Measurements from ENCODE around the gene TMEM43.

DNA sequence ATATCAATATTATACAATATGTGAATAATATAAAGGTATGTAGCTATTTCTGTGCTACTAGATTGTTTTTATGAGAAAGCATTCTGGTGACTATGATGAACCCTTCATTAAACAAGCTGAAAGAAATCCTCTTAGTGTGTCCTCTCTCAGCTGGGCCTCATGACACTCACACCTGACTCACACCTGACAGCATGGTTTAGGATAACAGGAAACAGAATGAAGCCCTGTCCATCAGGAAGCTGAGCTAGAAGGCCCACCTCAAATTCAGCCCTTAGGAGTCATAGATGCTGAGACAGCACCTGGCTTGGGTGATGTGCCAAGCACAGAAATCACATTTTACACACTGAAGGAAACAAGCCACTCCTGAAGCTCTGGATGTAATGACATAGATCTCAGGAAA lies 31.0 kb upstream of the TMEM43 start:
- TF ChIP-seq, protein P1, sequence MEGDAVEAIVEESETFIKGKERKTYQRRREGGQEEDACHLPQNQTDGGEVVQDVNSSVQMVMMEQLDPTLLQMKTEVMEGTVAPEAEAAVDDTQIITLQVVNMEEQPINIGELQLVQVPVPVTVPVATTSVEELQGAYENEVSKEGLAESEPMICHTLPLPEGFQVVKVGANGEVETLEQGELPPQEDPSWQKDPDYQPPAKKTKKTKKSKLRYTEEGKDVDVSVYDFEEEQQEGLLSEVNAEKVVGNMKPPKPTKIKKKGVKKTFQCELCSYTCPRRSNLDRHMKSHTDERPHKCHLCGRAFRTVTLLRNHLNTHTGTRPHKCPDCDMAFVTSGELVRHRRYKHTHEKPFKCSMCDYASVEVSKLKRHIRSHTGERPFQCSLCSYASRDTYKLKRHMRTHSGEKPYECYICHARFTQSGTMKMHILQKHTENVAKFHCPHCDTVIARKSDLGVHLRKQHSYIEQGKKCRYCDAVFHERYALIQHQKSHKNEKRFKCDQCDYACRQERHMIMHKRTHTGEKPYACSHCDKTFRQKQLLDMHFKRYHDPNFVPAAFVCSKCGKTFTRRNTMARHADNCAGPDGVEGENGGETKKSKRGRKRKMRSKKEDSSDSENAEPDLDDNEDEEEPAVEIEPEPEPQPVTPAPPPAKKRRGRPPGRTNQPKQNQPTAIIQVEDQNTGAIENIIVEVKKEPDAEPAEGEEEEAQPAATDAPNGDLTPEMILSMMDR (IDR thresholded peaks at IDR 0.05; ENCODE audit: low read length), result no peak
- TF ChIP-seq EZH2 (IDR thresholded peaks at IDR 0.05; ENCODE audit: borderline replicate concordance, low read length), result no peak

All from OCI-LY1 (cell line).